K562 (cell line): ENCODE data around the gene MEFV.

Experiments used
- ATF1 ChIP-seq, 2 experiments: fragments of 450-650 bp in 1 of 2; IDR thresholded peaks; 2 replicates each; pipeline ENCODE4 v1.6.1; 2016; ENCODE audit warnings: missing compliant biosample characterization in 1 of 2, missing genetic modification characterization in 1 of 2
- FUS ChIP-seq: fragments of 200-400 bp; formaldehyde crosslinking; optimal IDR thresholded peaks from 2 replicates; pipeline ENCODE3; 2017; ENCODE audit warnings: low read depth, low read length
- GABPA ChIP-seq: fragments of 200-800 bp; sonication (Bioruptor generic); conservative IDR thresholded peaks from 2 replicates; pipeline ENCODE4 v1.6.1; 2016; ENCODE audit warnings: low read depth, missing genetic modification characterization, missing compliant biosample characterization
- MXI1 ChIP-seq: IDR thresholded peaks from 2 replicates; pipeline ENCODE4 v1.6.1; 2011; ENCODE audit warnings: low read depth, mild to moderate bottlenecking, improper control_type of control experiment, low read length
- NFATC3 ChIP-seq: fragments of 450-650 bp; IDR thresholded peaks from 2 replicates; pipeline ENCODE4 v1.6.1; 2017; ENCODE audit warnings: mild to moderate bottlenecking
- POLR2AphosphoS5 ChIP-seq: IDR thresholded peaks from 2 replicates; pipeline ENCODE4 v1.6.1; 2011; ENCODE audit warnings: mild to moderate bottlenecking, low read depth, low read length, moderate library complexity; ENCODE audit not compliant: control insufficient read depth, insufficient read depth
- RFX5 ChIP-seq: IDR thresholded peaks from 2 replicates; pipeline ENCODE4 v1.6.1; 2011; ENCODE audit warnings: low read depth, mild to moderate bottlenecking, improper control_type of control experiment, low read length
- ZFP36 ChIP-seq: fragments of 150-350 bp; IDR thresholded peaks from 2 replicates; pipeline ENCODE4 v1.6.1; 2018; ENCODE audit warnings: low read length, low read depth; ENCODE audit not compliant: partially characterized antibody
- TF ChIP-seq, protein P1 (sequence below), 3 experiments: IDR thresholded peaks in 2 of 3; conservative IDR thresholded peaks in 1 of 3; 2 replicates each; pipeline ENCODE4 v1.5.1; 2011 to 2012; ENCODE audit warnings: low read length in 3 of 3, mild to moderate bottlenecking in 3 of 3, control low read depth in 2 of 3, improper control_type of control experiment in 1 of 3, inconsistent platforms in 1 of 3, low read depth in 1 of 3, mixed read lengths in 1 of 3, moderate library complexity in 1 of 3; ENCODE audit not compliant: insufficient read depth in 2 of 3

DNA sequence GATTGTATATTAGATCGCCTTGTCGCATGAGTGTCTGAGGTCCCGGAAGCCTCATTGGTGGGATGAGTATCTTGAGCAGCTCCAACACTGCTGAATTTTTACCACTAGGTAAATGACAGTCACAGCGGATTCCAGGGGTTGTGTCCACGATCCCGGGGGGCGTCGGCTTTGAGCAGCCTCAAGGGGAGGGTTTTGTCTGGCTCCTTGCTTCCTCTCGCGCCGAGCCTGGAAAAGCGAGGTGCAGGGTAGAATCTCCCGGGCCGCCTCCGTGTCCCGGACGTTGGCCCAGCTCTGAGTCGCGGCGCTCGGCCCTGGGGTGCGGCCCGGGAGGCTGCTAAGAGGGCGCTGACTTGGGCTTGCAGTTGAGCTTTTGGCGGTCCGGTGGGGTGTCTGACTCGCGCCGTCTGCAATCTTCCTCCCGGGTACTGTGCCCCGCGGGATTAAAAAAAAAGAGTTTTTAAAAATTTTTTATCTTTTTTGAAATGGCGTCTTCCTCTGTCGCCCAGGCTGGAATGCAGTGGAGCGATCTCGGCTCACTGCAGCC is 63.9 kb downstream of the MEFV start:
- TF ChIP-seq POLR2AphosphoS5 (no peak), GABPA (no peak), MXI1 (no peak), FUS (no peak), NFATC3 (no peak), ATF1 (CRISPR knock-in tag; IDR thresholded peaks at IDR 0.05) (no peak), ATF1 (tag; IDR thresholded peaks at IDR 0.05) (no peak), ZFP36 (no peak), RFX5 (no peak)
- TF ChIP-seq, protein P1, sequence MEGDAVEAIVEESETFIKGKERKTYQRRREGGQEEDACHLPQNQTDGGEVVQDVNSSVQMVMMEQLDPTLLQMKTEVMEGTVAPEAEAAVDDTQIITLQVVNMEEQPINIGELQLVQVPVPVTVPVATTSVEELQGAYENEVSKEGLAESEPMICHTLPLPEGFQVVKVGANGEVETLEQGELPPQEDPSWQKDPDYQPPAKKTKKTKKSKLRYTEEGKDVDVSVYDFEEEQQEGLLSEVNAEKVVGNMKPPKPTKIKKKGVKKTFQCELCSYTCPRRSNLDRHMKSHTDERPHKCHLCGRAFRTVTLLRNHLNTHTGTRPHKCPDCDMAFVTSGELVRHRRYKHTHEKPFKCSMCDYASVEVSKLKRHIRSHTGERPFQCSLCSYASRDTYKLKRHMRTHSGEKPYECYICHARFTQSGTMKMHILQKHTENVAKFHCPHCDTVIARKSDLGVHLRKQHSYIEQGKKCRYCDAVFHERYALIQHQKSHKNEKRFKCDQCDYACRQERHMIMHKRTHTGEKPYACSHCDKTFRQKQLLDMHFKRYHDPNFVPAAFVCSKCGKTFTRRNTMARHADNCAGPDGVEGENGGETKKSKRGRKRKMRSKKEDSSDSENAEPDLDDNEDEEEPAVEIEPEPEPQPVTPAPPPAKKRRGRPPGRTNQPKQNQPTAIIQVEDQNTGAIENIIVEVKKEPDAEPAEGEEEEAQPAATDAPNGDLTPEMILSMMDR (IDR thresholded peaks at IDR 0.05 in 2 of 3, conservative IDR thresholded peaks at IDR 0.05 in 1 of 3; ENCODE audit: insufficient read depth in 2 of 3, low read depth in 1 of 3, low read length in 3 of 3): no peak
